T-helper 17 cell (primary cell): ENCODE measurements around the gene GPX7. TPM values are rescaled to one million over a fixed set of nuclear protein-coding genes. Genes with fewer than 3 reads are reported as not detected.

Experiments used
- ATAC-seq: fragments of 150-1000 bp; cut with Tn5 transposase; 2 replicates; pipeline ENCODE4 v1.10.0; 2021; ENCODE audit warnings: mild to moderate bottlenecking, moderate library complexity
- DNase-seq, 3 donors: peaks; one replicate each; pipeline versions ENCODE4 v3.0.0 to v3.0.0-alpha.2; 2020 to 2021
- H3K9me3 ChIP-seq: one replicate; pipeline ENCODE4 v1.7.0; 2013; ENCODE audit warnings: low read length, mild to moderate bottlenecking; ENCODE audit not compliant: control insufficient read depth, poor library complexity, severe bottlenecking
- H3K27ac Mint-ChIP-seq: one replicate; pipeline ENCODE4 v1.8.0; 2022; ENCODE audit warnings: mild to moderate bottlenecking, moderate library complexity, mixed read lengths
- H3K27me3 Mint-ChIP-seq: one replicate; pipeline ENCODE4 v1.8.0; 2022; ENCODE audit warnings: mixed read lengths
- H3K36me3 Mint-ChIP-seq: one replicate; pipeline ENCODE4 v1.8.0; 2022; ENCODE audit warnings: low read depth, mixed read lengths
- H3K4me1 Mint-ChIP-seq: one replicate; pipeline ENCODE4 v1.8.0; 2022; ENCODE audit warnings: mild to moderate bottlenecking, mixed read lengths
- H3K4me3 Mint-ChIP-seq: one replicate; pipeline ENCODE4 v1.8.0; 2022; ENCODE audit warnings: mild to moderate bottlenecking, moderate library complexity, mixed read lengths
- total RNA-seq, 4 donors: library from RNA in 2 of 4; stranded (reverse) in 2 of 4; gene quantifications; one replicate each; pipeline ENCODE4 v1.2.3 and lab custom pipeline; 2022 to 2026

GPX7 gene
- total RNA-seq, 2 donors from 2014 or later = 13.4 to 13.9 TPM

DNA sequence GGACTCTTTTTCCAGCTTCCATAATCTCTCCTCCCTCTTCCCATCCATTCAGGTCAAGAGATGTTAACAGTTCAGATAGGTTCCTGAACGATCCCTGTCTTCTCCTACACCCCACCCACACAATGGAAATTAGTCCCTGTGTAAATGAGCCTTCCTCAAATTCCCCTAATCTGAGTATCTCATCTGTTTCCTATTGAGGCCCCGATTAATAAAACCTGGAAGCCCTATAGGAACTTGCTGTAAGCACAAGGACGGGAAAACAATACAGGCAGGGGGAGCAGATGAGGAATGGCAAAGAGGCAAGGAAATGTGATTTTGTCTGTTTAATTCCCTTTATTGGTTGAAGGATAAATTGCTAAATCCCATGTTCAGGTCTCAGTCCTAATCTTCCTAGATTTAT lies 7.1 kb upstream of the GPX7 start:
- H3K36me3 Mint-ChIP-seq = peaks cover 3% of the 10 kb centered on the region
- ATAC-seq = no peak

DNA sequence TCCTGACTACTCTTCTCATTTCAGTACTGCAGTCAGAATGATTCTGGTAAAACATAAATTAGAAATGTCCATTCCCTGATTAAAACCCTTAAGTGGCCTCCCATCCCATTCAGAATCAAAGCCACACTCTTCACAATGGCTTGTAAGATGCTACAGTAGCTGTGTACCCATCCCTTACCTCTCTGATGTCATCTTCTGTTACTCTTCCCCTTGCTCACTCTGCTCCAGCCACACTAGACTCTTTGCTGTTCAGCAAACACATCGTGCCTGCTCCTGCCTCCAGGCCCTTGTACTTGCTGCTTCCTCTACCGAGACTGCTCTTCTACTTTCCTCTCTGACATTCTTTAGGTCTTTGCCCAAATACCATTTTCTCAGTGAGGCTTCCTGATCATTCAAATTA lies 4.3 kb upstream of the GPX7 start:
- no peak for ATAC-seq
- Mint-ChIP-seq H3K36me3 (peaks cover 3% of the 10 kb centered on the region), H3K4me3 (no peak overlapping the region), H3K27ac (no peak overlapping the region), H3K27me3 (peaks cover 4% of the 10 kb centered on the region), H3K4me1 (peaks cover 20% of the 10 kb centered on the region)
- no peaks in the 10 kb centered on the region for H3K9me3 ChIP-seq
- no peak for DNase-seq

More for the DNA sequence above, 7.1 kb upstream of the GPX7 start:
- Mint-ChIP-seq H3K27me3 (peaks cover 4% of the 10 kb centered on the region), H3K27ac (no peak overlapping the region), H3K4me3 (no peak overlapping the region), H3K4me1 (peaks cover 16% of the 10 kb centered on the region)
- H3K9me3 ChIP-seq = no peaks in the 10 kb centered on the region
- no peak for DNase-seq

DNA sequence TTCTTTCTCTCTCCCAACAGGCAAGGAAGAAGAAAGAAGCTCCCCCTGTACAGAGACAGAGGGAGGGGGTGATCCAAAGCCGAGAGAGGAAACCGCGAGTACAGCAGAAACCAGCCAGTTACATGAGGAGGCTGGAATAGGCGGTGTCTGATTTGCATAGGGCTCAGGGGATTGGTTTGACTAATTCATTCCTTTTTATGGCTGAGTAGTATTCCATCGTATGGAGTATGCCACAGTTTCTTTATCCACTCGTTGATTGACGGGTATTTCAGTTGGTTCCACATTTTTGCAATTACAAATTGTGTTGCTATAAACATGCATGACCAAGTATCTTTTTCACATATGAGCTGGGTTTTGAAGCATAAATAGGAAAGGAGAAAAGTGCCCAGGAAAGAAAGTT lies 3.4 kb upstream of the GPX7 start:
- no peaks in the 10 kb centered on the region for H3K9me3 ChIP-seq

DNA sequence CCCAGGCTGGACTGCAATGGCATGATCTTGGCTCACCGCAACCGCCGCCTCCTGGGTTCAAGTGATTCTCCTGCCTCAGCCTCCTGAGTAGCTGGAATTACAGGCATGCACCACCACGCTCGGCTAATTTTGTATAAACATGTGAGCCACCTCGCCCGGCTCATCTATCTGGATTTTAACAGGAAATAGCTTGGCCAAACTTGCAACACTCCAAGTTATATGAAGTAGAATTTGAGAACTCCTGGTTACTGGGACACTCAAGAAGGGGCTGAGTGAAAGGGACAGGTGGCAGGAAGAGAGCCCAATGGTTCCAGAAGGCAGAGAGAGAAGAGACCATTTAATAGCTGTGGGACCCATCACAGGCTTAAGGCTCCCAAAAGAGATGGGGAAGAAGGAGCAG lies 2.9 kb upstream of the GPX7 start:
- Mint-ChIP-seq H3K4me1 (peaks cover 33% of the 10 kb centered on the region), H3K27ac (no peak overlapping the region), H3K27me3 (peaks cover 4% of the 10 kb centered on the region), H3K4me3 (no peak overlapping the region), H3K36me3 (peaks cover 3% of the 10 kb centered on the region)
- no peak for DNase-seq
- ATAC-seq = no peak
- H3K9me3 ChIP-seq = no peaks in the 10 kb centered on the region

More for the DNA sequence above, 3.4 kb upstream of the GPX7 start:
- peaks cover 3% of the 10 kb centered on the region for H3K36me3 Mint-ChIP-seq
- H3K4me3 Mint-ChIP-seq = no peak overlapping the region
- no peak overlapping the region for H3K27ac Mint-ChIP-seq
- ATAC-seq (no peak), DNase-seq (no peak)
- peaks cover 28% of the 10 kb centered on the region for H3K4me1 Mint-ChIP-seq
- H3K27me3 Mint-ChIP-seq = peaks cover 4% of the 10 kb centered on the region

DNA sequence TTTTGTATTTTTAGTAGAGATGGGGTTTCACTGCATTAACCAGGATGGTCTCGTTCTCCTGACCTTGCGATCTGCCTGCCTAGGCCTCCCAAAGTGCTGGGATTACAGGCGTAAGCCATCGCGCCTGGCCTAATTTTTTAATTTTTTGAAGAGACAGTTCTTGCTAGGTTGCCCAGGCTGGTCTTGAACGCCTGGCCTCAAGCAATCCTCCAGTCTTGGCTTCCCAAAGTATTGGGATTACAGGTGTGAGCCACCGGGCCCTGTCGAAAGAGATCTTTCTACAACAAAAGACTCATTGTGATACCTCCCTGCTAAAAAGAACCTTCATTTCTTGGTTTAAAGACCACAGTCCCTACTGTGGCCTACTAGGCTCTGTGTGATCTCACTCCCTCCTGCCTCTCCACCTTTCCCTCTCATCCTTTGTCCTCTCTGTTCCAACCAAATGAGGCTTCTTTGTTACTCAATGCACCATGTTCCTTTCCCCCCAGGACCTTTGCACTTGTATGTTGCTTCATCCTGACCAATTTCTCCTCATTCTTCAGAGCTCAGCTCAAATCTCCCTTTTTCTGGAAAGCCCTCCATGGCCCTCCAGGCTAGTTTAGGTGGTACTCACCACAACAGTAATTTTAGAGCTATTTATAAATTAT lies 1.5 kb upstream of the GPX7 start:
- H3K27me3 Mint-ChIP-seq = peaks cover 4% of the 10 kb centered on the region
- no peaks in the 10 kb centered on the region for H3K9me3 ChIP-seq
- peak overlapping the region; percentile 1 for H3K4me3 Mint-ChIP-seq
- H3K27ac Mint-ChIP-seq = peak overlapping the region; percentile 70
- peaks cover 3% of the 10 kb centered on the region for H3K36me3 Mint-ChIP-seq
- DNase-seq = no peak
- ATAC-seq = no peak
- H3K4me1 Mint-ChIP-seq = peaks cover 32% of the 10 kb centered on the region

DNA sequence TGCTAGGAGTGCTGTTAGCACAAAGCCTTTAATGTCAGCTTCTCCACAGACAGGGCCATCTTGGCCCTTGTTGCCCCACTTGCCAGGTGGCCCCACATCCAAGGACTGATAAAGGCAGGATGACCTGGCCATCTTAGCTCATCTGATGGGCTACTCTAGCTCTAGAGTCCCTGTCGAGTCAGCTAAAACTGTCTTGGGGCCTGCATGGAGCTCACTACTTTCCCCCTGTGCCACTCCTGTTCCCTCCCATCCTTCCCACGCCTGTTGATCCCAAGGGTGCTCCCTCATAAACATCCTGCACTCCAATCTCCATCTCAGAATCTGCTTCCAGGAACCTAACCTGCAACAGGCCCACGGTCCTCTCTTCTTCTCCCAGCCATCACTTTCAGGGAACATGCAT lies 652 bp upstream of the GPX7 start:
- peaks cover 38% of the 10 kb centered on the region for H3K4me1 Mint-ChIP-seq
- peaks cover 3% of the 10 kb centered on the region for H3K36me3 Mint-ChIP-seq
- DNase-seq (no peak), ATAC-seq (no peak)
- peak overlapping the region; percentile 70 for H3K27ac Mint-ChIP-seq
- H3K4me3 Mint-ChIP-seq = peak overlapping the region; percentile 84
- H3K27me3 Mint-ChIP-seq = peaks cover 4% of the 10 kb centered on the region
- no peaks in the 10 kb centered on the region for H3K9me3 ChIP-seq

DNA sequence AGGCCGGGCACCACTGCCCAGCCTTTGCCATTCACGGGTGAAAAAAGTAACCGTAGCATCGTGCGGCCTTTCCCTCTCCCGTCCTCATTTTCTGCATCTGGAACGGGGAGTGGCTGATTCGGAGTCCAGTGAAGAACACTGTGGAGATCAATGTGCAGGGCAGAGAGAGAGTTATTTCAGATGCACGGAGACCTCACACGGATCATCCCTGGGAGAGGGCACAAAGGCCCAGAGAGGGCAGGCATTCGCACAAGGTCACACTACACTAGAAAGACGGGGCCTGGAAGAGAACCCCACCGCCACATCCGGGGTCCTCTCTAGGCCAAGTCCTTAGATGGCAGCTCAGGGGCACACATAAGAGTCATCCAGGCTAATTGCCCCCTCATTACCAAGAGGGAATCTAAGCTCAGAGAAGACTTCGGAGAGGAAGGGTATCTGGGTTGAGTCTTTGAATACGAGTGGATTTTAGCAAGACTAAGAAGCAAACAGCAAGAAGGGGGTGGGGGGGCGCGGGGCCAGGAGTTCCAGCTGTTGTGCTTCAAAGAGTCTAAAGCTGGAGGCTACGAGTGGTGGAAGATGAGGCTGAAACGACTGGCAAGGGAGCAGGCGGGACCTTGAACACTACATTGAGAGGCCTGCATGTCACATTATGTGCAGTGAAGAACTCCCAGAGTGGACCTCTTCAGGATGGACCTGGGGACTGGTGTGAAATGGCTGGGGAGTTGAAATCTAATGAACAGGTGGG lies 857 bp downstream of the GPX7 start:
- no peaks in the 10 kb centered on the region for H3K9me3 ChIP-seq
- DNase-seq (no peak), ATAC-seq (peak; percentile 22)
- Mint-ChIP-seq H3K27me3 (peaks cover 3% of the 10 kb centered on the region), H3K4me1 (peaks cover 35% of the 10 kb centered on the region), H3K36me3 (peaks cover 2% of the 10 kb centered on the region), H3K4me3 (peak overlapping the region; percentile 90), H3K27ac (peak overlapping the region; percentile 93)

DNA sequence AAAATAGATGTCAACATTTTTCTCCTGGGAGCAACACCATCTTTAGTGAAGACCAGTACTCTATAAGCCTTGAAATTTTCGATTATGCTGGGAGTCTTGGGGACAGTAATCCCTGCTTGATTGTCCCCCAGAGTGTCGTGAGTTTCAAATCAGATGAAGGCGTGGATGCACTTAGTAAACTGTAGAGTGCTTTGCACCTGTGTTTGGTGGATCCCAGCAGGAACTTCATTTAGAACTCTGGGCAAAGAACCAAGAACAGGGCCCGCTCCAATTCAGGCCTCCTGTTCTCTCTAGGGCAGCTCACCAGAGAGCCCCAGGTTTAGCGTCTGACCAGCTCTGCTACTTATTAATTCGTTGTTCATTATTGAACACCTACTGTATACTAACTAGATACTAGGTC lies 1.5 kb downstream of the GPX7 start:
- peaks cover 33% of the 10 kb centered on the region for H3K4me1 Mint-ChIP-seq
- ATAC-seq = no peak

DNA sequence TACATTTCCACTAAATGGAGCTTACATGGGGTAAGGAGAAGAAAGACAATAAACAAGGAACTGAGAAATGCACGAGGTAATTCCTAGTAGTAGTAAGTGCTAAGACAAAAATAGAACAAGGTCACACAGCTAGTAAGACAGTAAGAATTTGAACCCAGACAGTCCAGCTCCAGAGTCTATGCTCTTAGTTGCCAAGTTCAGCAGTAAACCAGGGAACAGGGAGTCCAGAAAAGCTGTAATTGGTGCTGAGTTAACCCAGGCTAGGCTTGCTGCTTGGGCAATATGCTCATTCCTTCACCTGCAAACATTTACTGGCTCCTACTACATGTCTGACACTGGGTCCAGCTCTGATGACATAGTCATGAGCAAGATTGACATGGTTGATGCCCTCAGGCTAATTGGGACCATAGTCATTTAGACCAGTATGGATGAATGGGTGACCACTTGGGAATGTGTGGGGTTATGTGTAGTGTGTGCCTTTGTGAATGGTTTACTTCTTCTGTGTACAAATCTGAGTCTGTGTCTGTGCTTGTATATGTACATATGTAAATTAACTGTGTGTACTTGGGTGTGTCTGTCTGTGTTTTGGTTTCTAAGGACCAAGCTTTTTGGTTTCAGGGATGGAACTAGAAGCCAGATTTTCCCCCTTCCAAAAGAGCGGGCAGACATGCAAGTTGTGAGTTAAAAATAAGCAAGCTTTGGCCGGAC lies 2.0 kb downstream of the GPX7 start:
- H3K4me3 Mint-ChIP-seq = peak overlapping the region; percentile 90
- no peaks in the 10 kb centered on the region for H3K9me3 ChIP-seq
- no peaks in the 10 kb centered on the region for H3K27me3 Mint-ChIP-seq
- peak overlapping the region; percentile 93 for H3K27ac Mint-ChIP-seq
- H3K36me3 Mint-ChIP-seq = no peaks in the 10 kb centered on the region
- no peak for ATAC-seq
- H3K4me1 Mint-ChIP-seq = peaks cover 33% of the 10 kb centered on the region
- DNase-seq = no peak

More for the DNA sequence above, 1.5 kb downstream of the GPX7 start:
- no peaks in the 10 kb centered on the region for H3K27me3 Mint-ChIP-seq
- peak overlapping the region; percentile 93 for H3K27ac Mint-ChIP-seq
- no peaks in the 10 kb centered on the region for H3K9me3 ChIP-seq
- H3K36me3 Mint-ChIP-seq = no peaks in the 10 kb centered on the region
- no peak for DNase-seq
- H3K4me3 Mint-ChIP-seq = peak overlapping the region; percentile 90

DNA sequence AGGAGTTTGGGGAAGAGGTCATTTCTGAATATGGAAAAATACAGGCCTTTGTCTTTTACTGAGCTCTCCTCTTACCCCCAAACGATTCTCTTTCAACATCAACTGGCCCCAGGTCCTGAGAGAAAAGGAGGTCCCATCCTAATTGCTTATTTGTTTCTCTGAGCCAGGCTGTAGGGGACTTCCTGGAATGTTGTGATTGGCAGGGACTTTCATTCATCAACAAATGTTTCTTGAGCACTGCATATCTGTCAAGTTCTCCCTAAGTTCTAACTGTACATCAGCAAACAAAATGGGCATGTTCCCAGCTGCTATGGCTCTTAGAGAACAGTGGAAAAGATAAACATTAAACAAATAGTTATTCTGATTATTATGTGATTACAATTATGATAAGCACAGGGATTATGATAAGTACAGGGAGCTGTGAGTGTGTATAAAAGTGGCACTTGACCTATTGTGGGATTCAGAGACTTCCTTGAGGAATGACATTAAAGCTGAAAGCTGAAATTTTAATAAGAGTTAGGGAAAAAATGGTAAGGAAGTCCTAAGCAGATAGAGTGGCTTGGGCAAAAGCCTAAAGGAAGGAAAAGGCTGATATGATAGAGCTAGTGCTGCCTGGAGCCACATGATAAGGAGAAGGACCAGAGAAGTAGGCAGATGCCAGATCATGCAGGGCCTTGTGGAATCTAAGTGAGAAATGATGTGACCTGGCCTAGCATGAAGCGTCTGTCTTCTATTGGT lies 11.6 kb downstream of the GPX7 start:
- Mint-ChIP-seq H3K27ac (peak overlapping the region; percentile 21), H3K36me3 (peaks cover 3% of the 10 kb centered on the region), H3K27me3 (no peaks in the 10 kb centered on the region), H3K4me3 (no peak overlapping the region), H3K4me1 (peaks cover 16% of the 10 kb centered on the region)
- ATAC-seq (no peak), DNase-seq (no peak)
- H3K9me3 ChIP-seq = no peaks in the 10 kb centered on the region

DNA sequence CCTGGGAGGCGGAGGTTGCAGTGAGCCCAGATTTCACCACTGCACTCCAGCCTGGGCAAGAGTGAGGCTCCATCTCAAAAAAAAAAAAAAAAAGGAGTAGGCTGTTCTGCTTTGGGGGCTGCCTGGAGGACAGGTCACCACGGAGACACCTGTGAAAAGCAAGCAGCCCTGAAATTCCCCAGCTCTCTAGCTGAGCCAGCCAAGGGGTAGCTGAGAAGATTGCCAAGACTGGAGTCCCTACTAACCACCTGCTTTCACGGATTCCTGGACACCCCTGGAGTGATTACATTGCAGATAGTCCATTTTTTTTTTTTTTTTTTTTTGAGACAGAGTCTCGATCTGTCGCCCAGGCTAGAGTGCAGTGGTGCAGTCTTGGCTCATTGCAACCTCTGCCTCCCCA lies 12.5 kb downstream of the GPX7 start:
- Mint-ChIP-seq H3K36me3 (peaks cover 3% of the 10 kb centered on the region), H3K4me1 (peaks cover 16% of the 10 kb centered on the region), H3K4me3 (no peak overlapping the region), H3K27me3 (no peaks in the 10 kb centered on the region), H3K27ac (peak overlapping the region; percentile 57)
- H3K9me3 ChIP-seq = no peaks in the 10 kb centered on the region
- ATAC-seq (no peak), DNase-seq (no peak)

DNA sequence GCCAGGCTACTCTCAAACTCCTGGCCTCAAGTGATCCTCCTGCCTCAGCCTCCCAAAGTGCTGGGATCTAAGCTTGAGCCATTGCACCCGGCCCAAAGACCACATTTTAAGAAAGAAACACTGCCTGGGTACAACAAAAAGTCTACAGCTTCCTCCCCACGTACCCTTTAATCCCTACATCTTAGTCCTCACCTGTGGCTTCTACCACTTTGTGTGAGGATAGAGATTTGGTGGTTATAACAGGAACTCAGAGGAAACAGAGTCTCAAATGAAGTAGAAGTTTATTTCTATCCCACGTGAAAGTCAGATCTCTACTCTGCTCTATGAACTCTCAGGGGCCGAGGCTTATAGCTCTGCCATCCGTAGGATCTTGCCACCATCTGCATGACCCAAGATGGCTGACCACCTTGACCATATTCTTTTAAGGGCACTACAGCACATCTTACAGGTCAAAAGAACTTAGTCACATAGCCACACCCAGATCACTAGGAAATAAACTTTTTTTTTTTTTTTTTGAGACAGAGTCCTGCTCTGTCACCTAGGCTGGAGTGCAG lies 13.4 kb downstream of the GPX7 start:
- H3K36me3 Mint-ChIP-seq = peaks cover 3% of the 10 kb centered on the region
- peak overlapping the region; percentile 57 for H3K27ac Mint-ChIP-seq
- ATAC-seq (no peak), DNase-seq (no peak)
- peaks cover 16% of the 10 kb centered on the region for H3K4me1 Mint-ChIP-seq
- H3K9me3 ChIP-seq = no peaks in the 10 kb centered on the region
- no peak overlapping the region for H3K4me3 Mint-ChIP-seq
- no peaks in the 10 kb centered on the region for H3K27me3 Mint-ChIP-seq

DNA sequence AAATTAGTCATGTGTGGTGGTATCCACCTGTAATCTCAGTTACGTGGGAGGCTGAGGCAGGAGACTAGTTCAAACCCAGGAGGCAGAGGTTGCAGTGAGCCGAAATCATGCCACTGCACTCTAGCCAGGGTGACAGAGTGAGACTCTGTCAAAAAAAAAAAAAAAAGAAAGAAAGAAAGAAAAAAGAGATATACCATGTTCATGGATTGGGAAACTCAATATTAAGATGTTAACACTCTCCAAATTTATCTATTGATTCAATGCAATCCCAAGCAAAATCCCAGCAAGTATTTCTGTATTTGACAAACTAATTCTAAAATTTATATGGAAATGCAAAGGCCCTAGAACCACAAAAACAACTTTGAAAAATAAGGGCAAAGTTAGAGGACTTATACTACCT lies 19.8 kb downstream of the GPX7 start:
- no peak for ATAC-seq
- no peaks in the 10 kb centered on the region for H3K27me3 Mint-ChIP-seq
- H3K36me3 Mint-ChIP-seq = no peaks in the 10 kb centered on the region

More for the DNA sequence above, 19.8 kb downstream of the GPX7 start:
- Mint-ChIP-seq H3K27ac (no peak overlapping the region), H3K4me3 (no peak overlapping the region), H3K4me1 (peaks cover 8% of the 10 kb centered on the region)
- H3K9me3 ChIP-seq = no peaks in the 10 kb centered on the region
- DNase-seq = no peak
